Colon (tissue), 2 donors: Measurements from ENCODE around the gene EXOC3L1.

ENCODE experiments used
- FAIRE-seq: peaks from 2 replicates; lab custom pipeline; 2012; peaks lifted over from hg19 to GRCh38; lab: Jason Lieb, UNC
- donor health status: control.
- donor health status: control.

The EXOC3L1 gene

DNA sequence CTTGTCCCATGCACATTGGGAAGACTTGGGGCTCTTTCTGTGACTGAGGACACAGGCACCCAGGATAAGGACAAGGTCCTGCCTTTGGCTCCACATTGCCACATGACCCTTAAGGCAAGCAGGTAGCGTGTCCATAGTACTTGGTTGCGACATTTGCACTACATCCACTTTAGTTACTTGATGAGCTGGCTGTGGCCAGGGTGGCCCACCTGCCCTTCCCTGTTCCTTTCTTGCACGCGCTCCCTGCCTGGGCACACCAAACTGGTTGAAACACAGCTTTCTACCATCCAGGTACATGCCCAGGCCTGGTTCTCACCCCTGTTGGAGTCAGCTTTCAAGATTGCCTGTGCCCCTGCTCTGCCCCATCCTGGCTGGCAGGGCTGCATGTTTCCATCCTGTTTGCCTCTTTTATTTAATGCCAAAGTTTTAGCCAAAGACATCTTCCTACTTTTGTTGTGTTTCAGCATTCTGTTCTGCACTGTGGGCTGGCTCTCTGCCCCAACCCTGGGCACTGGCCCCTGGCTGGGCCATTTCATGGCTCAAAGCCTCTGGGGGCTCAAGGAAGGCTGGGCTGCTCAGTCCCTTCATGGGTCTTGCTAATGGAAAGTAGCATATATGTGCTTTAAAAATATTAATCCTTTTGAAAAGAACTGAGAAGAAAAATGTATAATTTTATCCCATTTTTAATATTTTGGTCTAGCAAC lies 42.3 kb downstream of the EXOC3L1 start:
- no peak for FAIRE-seq

DNA sequence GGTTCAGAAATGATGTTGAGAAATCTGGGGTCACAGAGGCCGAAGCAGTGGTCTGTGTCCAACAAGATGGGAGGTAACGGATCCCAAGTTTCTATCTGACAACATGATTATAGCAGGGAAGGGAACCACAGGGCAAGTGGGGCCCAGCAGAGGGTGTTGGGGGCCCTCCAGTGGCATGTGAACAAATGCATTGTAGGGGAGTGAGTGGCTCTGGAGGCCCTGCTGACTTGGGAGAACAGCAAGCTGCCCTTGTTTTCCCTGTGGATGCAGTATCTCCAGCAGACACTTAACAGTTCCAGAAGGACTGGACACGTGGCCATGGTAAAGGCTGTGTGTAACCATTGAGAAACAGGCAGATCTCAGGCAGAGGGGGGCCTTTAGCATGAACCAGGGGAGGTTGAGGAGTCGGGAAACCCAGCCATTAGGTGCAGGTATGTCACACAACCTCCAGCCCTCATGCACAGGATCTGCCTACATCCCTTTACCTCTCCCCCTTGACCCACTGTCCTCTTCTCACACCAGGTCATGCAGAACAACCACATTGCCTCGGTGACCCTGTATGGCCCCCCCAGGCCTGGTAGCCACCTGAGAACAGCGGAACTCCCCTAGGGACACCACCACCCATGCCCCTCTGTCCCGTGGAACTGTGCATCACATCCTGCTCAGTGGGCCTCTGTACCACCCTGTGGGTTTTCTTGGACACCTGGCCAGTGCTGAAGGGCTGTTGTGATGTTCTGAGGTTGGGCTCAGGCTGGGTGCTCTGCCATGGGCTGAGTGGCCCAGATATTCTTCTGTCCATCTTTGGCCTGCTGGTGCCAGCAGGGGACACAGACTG lies 43.2 kb downstream of the EXOC3L1 start:
- FAIRE-seq: no peak

DNA sequence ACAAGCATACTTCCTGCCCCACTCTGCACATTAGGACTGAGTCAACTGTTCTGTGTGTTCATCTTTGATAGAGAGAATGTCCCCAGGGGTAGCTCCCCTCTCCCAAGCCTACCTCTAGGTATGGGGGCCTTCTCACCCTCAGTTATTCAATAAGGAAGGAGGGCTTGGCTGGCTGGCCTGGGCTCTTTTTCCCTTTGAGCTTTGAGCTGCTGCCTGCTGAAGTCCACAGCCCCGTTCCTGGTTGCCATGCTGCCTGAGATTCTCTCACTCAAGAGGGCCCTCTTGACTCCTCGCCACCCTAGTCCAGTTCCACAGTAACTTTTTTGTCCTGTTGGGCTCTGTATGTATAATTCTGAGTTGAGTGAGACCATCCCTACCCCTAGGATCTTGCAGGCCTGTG lies 44.2 kb downstream of the EXOC3L1 start:
- no peak for FAIRE-seq

DNA sequence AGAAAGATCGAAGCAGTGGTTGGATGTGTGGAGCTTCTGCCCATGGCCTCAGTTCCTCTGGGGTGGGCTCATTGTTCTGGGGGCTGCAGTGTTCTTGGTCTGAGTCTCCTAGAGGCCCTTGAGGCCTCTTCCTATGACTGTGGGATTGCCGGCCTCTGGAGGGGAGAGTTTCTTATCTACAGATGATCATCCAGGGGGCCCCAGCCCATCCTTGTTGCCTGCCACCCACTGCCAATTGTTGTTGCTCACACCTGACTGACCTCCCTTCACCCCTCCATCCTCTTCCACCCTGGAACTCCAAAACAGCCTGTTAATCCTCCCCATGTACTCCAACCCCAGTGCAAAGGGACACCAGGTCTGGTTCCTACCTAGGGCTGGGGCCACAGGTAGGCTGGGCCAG lies 45.0 kb downstream of the EXOC3L1 start:
- FAIRE-seq: no peak

DNA sequence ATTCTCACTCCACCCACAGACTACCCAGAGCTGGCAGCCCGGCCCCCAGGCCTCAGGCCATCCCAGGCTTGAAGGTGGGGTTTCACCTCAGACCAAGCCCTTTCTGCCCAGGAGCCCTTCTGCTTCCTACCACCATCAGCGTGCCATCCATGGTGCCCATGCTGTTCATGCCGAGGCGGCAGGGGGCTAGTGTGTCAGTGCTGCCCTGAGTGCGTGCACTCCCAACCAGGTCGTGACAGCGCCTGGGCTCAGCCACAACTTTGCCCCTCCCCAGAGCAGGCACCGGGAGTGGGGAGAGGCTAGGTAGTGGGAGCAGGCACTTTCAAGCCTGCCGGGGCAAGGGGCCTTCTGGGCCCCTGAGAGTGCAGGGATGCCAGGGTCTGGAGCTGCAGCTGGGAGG lies 47.6 kb downstream of the EXOC3L1 start:
- FAIRE-seq: no peak

DNA sequence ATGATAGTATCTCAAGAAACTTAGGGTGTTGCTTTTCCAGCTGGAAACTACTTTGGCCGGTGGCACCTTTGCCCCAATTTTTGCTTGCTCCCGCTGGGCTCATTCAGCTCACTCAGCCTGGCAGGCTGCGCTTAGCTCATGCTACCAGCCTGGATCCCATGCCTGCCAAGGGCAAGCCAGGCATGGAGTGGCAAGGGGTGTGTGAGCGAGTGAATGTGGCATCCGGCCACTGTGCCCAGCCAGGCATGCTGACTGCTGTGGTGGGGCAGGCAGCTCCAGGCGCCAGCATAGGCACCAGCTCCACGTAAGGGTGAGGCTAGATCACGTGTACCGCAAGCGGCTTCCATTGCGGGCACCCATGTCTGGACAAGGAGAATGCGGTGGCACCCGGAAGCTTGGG lies 48.5 kb downstream of the EXOC3L1 start:
- no peak for FAIRE-seq

DNA sequence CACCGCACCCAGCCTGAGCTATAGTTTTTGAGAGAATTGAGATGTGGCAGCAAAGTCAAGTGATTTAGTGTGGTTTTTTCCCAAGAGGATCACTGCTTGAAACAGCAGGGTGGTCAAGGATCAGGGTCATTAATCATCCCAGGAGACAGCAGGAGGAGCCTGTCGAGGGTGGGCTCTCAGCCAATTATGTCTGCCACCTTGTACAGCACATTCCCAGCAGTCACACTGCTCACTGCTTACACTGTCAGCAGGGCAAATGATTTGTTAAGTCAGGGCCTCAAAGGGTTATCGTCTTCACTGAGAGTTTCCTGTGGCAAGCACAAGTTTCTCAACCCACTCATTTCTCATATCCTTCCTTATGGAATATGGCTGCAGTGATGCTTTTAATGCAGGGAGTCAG lies 52.3 kb downstream of the EXOC3L1 start:
- FAIRE-seq: no peak
